GM19438 (cell line): ENCODE results near the gene MARK1.

Experiments used
- ATAC-seq: cut with Tn5 transposase; IDR thresholded peaks from one replicate; pipeline ENCODE4 v1.9.1; 2021; ENCODE audit warnings: low read depth; ENCODE audit not compliant: unreplicated experiment

The MARK1 gene

GRCh38 chr1:220708936-220709801 lies 181.2 kb downstream of the MARK1 start:
- no peak for ATAC-seq

GRCh38 chr1:220710333-220710732 lies 182.4 kb downstream of the MARK1 start:
- no peak for ATAC-seq

- peak; percentile 78 for ATAC-seq
Measured at GRCh38 chr1:220711056-220711809, 183.3 kb downstream of the MARK1 start.
